Thyroid gland (tissue), 4 donors: Measurements from ENCODE around the gene GNLY. TPM values are rescaled to one million over a fixed set of nuclear protein-coding genes. Genes with fewer than 3 reads are reported as not detected.

Source experiments
- DNase-seq, 2 donors: peaks; one replicate each; pipeline ENCODE4 v3.0.0-alpha.2; 2019
- H3K27ac ChIP-seq, 3 donors: fragments of 200-600 bp; sonication (generic); 1 replicate in 2 of 3; 2 replicates in 1 of 3; pipeline ENCODE4 v1.5.1; 2016 to 2019; ENCODE audit warnings: mild to moderate bottlenecking in 1 of 3, moderate library complexity in 1 of 3
- H3K27me3 ChIP-seq: fragments of 200-600 bp; sonication (generic); one replicate; pipeline ENCODE4 v1.5.1; 2019
- H3K36me3 ChIP-seq, 2 donors: fragments of 200-600 bp; sonication (generic); one replicate each; pipeline ENCODE4 v1.5.1; 2016 to 2019
- H3K4me1 ChIP-seq, 2 donors: fragments of 200-600 bp; sonication (generic); one replicate each; pipeline ENCODE4 v1.5.1; 2017 to 2019
- H3K4me3 ChIP-seq, 3 donors: fragments of 200-600 bp; sonication (generic); replicated peaks in 1 of 3; 1 replicate in 2 of 3; 2 replicates in 1 of 3; pipeline ENCODE4 v1.5.1; 2016; ENCODE audit warnings: mild to moderate bottlenecking in 1 of 3
- H3K9me3 ChIP-seq: fragments of 200-600 bp; sonication (generic); one replicate; pipeline ENCODE4 v1.5.1; 2017
- CTCF ChIP-seq, 6 experiments: fragments of 200-600 bp in 3 of 6; fragments of 450-650 bp in 3 of 6; sonication (generic) in 3 of 6; IDR thresholded peaks; one replicate each; pipeline ENCODE4 v1.5.1; 2016 to 2019; ENCODE audit warnings: antibody characterized with exemption in 6 of 6, mild to moderate bottlenecking in 2 of 6, inconsistent platforms in 1 of 6, moderate library complexity in 1 of 6
- POLR2A ChIP-seq, 2 donors: fragments of 450-650 bp; IDR thresholded peaks; one replicate each; pipeline ENCODE4 v1.6.1; 2017; ENCODE audit warnings: antibody characterized with exemption in 2 of 2, mild to moderate bottlenecking in 2 of 2, moderate library complexity in 1 of 2
- WGBS, 2 donors: methylation state at CpG; one replicate each; pipeline ENCODE4 v1.1.5; 2017; 5-methylcytosine and 5-hydroxymethylcytosine counted together
- intact Hi-C: fragments of 100-400 bp; cut with DNase I; formaldehyde crosslinking; loops from one replicate; pipeline ENCODE4 v1.15.1; 2023
- total RNA-seq, 4 donors: library from RNA; depleted of rRNA; stranded (reverse); fragments of >200 nt; gene quantifications; one replicate each; pipeline ENCODE4 v1.2.3, GENCODE V29; 2016

The GNLY gene
- total RNA-seq, 4 donors from 2014 or later: 0.22 to 3.6 (median 0.63) TPM; not detected in 1

GRCh38 chr2:85648619-85649018 is 45.5 kb upstream of the GNLY start:
- Histone ChIP-seq H3K27ac (peak overlapping the region; percentile 21 to 67 (median 41)), H3K36me3 (peaks cover 33 to 63% of the 10 kb centered on the region in 2 donors), H3K27me3 (no peaks in the 10 kb centered on the region), H3K4me3 (no peak overlapping the region), H3K9me3 (no peaks in the 10 kb centered on the region), H3K4me1 (peaks cover 10 to 24% of the 10 kb centered on the region in 2 donors)
- 73 to 81% methylated on average over 2 of the region's 2 CpGs for WGBS, 2 donors
- intact Hi-C loops: no loop called here
- peak; percentile 30 to 49 for DNase-seq
- no peak for TF ChIP-seq POLR2A (IDR thresholded peaks at IDR 0.05)
- peak in 4 of 6 experiments; percentile 30 to 57 (median 40) for TF ChIP-seq CTCF (IDR thresholded peaks at IDR 0.05)

GRCh38 chr2:85649201-85650190 is 44.7 kb upstream of the GNLY start:
- TF ChIP-seq POLR2A (IDR thresholded peaks at IDR 0.05) (no peak), CTCF (IDR thresholded peaks at IDR 0.05) (no peak)
- Histone ChIP-seq H3K4me1 (peaks cover 10 to 27% of the 10 kb centered on the region in 2 donors), H3K36me3 (peaks cover 24 to 54% of the 10 kb centered on the region in 2 donors), H3K27ac (peak overlapping the region; percentile 21 to 67 (median 41)), H3K4me3 (no peak overlapping the region), H3K9me3 (no peaks in the 10 kb centered on the region), H3K27me3 (no peaks in the 10 kb centered on the region)
- WGBS, 2 donors: 86 to 92% methylated on average over 9 of the region's 9 CpGs
- no peak for DNase-seq
- intact Hi-C loops: no loop called here

- H3K27ac ChIP-seq: peak overlapping the region in 2 of 3 donors; percentile 41 to 67
- WGBS, 2 donors: 94 to 98% methylated on average over 4 of the region's 4 CpGs
- H3K9me3 ChIP-seq: no peaks in the 10 kb centered on the region
- DNase-seq: no peak
- peaks cover 15 to 45% of the 10 kb centered on the region in 2 donors for H3K36me3 ChIP-seq
- no peak overlapping the region for H3K4me3 ChIP-seq
- intact Hi-C loops: no loop called here
- peaks cover 10 to 27% of the 10 kb centered on the region in 2 donors for H3K4me1 ChIP-seq
- no peaks in the 10 kb centered on the region for H3K27me3 ChIP-seq
- TF ChIP-seq POLR2A (IDR thresholded peaks at IDR 0.05): no peak
- TF ChIP-seq CTCF (IDR thresholded peaks at IDR 0.05): no peak
Observed at GRCh38 chr2:85650456-85650855, 43.7 kb upstream of the GNLY start.

GRCh38 chr2:85651097-85651496 is 43.1 kb upstream of the GNLY start:
- Histone ChIP-seq H3K4me3 (no peak overlapping the region), H3K9me3 (no peaks in the 10 kb centered on the region), H3K27ac (peak overlapping the region; percentile 15 to 67 (median 41)), H3K4me1 (peaks cover 10 to 27% of the 10 kb centered on the region in 2 donors), H3K27me3 (no peaks in the 10 kb centered on the region), H3K36me3 (peaks cover 8 to 38% of the 10 kb centered on the region in 2 donors)
- no peak for TF ChIP-seq CTCF (IDR thresholded peaks at IDR 0.05)
- TF ChIP-seq POLR2A (IDR thresholded peaks at IDR 0.05): no peak
- DNase-seq: no peak
- WGBS, 2 donors: 86% methylated on average over 3 of the region's 3 CpGs
- intact Hi-C loops: no loop called here

GRCh38 chr2:85652056-85652455 is 42.1 kb upstream of the GNLY start:
- no peak for DNase-seq
- Histone ChIP-seq H3K4me3 (no peak overlapping the region), H3K36me3 (peaks cover 4 to 29% of the 10 kb centered on the region in 2 donors), H3K27me3 (no peaks in the 10 kb centered on the region), H3K9me3 (no peaks in the 10 kb centered on the region), H3K4me1 (peaks cover 10 to 27% of the 10 kb centered on the region in 2 donors), H3K27ac (peak overlapping the region; percentile 16 to 84 (median 84))
- WGBS, 2 donors: 93 to 98% methylated on average over 2 of the region's 2 CpGs
- TF ChIP-seq POLR2A (IDR thresholded peaks at IDR 0.05) (no peak), CTCF (IDR thresholded peaks at IDR 0.05) (no peak)
- intact Hi-C loops: no loop called here
